B cell (primary cell): ENCODE measurements around the gene PNISR. TPM values are rescaled to one million over a fixed set of nuclear protein-coding genes. Genes with fewer than 3 reads are reported as not detected.

Experiments used
- ATAC-seq: fragments of 200-7000 bp; cut with Tn5 transposase; one replicate; pipeline ENCODE4 v1.10.0; 2021; ENCODE audit warnings: low read depth, mild to moderate bottlenecking, moderate number of reproducible peaks, moderate library complexity
- CTCF ChIA-PET: fragments of 350-600 bp; sonication (Branson Sonifier 250); formaldehyde crosslinking; loops from one replicate; lab custom pipeline; 2021; ENCODE audit warnings: antibody characterized with exemption, inconsistent platforms; lab: Charles Lee
- POLR2A ChIA-PET: fragments of 350-600 bp; sonication (Branson Sonifier 250); formaldehyde crosslinking; loops from one replicate; lab custom pipeline; 2021; ENCODE audit warnings: antibody characterized with exemption; lab: Charles Lee
- DNase-seq: peaks from one replicate; pipeline ENCODE4 v3.0.0; 2013
- H2AFZ ChIP-seq: 2 replicates; pipeline ENCODE4 v1.6.1; 2012; ENCODE audit warnings: mild to moderate bottlenecking, low read depth, low read length; ENCODE audit not compliant: insufficient read depth, poor library complexity, severe bottlenecking
- H3K27ac ChIP-seq, 2 donors: 1 replicate in 1 of 2; 2 replicates in 1 of 2; pipeline ENCODE4 v1.5.1; 2012 to 2013; ENCODE audit warnings: low read length in 2 of 2, mild to moderate bottlenecking in 2 of 2, moderate library complexity in 1 of 2
- H3K27me3 ChIP-seq, 4 experiments: fragments of 200-600 bp in 1 of 4; sonication (generic) in 1 of 4; replicated peaks in 1 of 4; 1 replicate in 2 of 4; 2 replicates in 2 of 4; pipeline versions ENCODE4 v1.6.1 to v1.7.0; 2013 to 2016; ENCODE audit warnings: low read length in 3 of 4, mild to moderate bottlenecking in 2 of 4, mixed read lengths in 1 of 4, moderate library complexity in 1 of 4; ENCODE audit not compliant: insufficient read depth in 4 of 4, control insufficient read depth in 3 of 4; ENCODE audit errors: control extremely low read depth in 1 of 4
- H3K36me3 ChIP-seq, 2 experiments: replicated peaks in 1 of 2; 1 replicate in 1 of 2; 2 replicates in 1 of 2; pipeline versions ENCODE4 v1.6.1 to v1.7.1; 2013; ENCODE audit warnings: low read length in 1 of 2; ENCODE audit not compliant: insufficient read depth in 2 of 2, control insufficient read depth in 1 of 2; ENCODE audit errors: control extremely low read depth in 1 of 2, extremely low read depth in 1 of 2
- H3K4me1 ChIP-seq, 2 donors: fragments of 200-600 bp in 1 of 2; sonication (generic) in 1 of 2; 1 replicate in 1 of 2; 2 replicates in 1 of 2; pipeline versions ENCODE4 v1.5.1 to v1.6.1; 2013 to 2017; ENCODE audit warnings: low read length in 2 of 2; ENCODE audit not compliant: control insufficient read depth in 2 of 2, insufficient read depth in 2 of 2
- H3K4me2 ChIP-seq: replicated peaks from 2 replicates; pipeline ENCODE3; 2012; ENCODE audit warnings: mild to moderate bottlenecking, low read depth, low read length; ENCODE audit not compliant: poor library complexity, severe bottlenecking
- H3K4me3 ChIP-seq, 5 experiments: fragments of 200-600 bp in 1 of 5; sonication (generic) in 1 of 5; 1 replicate in 3 of 5; 2 replicates in 2 of 5; pipeline versions ENCODE4 v1.5.1 to v1.7.0; 2011 to 2016; ENCODE audit warnings: low read length in 4 of 5, mild to moderate bottlenecking in 4 of 5, low read depth in 2 of 5, control low read depth in 1 of 5, moderate library complexity in 1 of 5; ENCODE audit not compliant: insufficient read depth in 1 of 5; ENCODE audit errors: control extremely low read depth in 1 of 5, extremely low read depth in 1 of 5
- H3K79me2 ChIP-seq: fragments of 200-600 bp; sonication (generic); one replicate; pipeline ENCODE4 v1.6.0; 2016; ENCODE audit warnings: low read length; ENCODE audit not compliant: control insufficient read depth, insufficient read depth
- H3K9ac ChIP-seq: fragments of 200-600 bp; sonication (generic); 2 replicates; pipeline ENCODE4 v1.6.1; 2017; ENCODE audit warnings: mild to moderate bottlenecking, low read length, moderate library complexity
- H3K9me3 ChIP-seq, 3 donors: one replicate each; pipeline versions ENCODE4 v1.6.1 to v1.7.1; 2013; ENCODE audit warnings: low read length in 2 of 3; ENCODE audit not compliant: control insufficient read depth in 2 of 3, insufficient read depth in 1 of 3; ENCODE audit errors: control extremely low read depth in 1 of 3
- H4K20me1 ChIP-seq: 2 replicates; pipeline ENCODE4 v1.6.0; 2012; ENCODE audit warnings: mild to moderate bottlenecking, low read length; ENCODE audit not compliant: insufficient read depth, control insufficient read depth, poor library complexity, severe bottlenecking
- H3K27ac Mint-ChIP-seq: one replicate; pipeline ENCODE4 v1.8.0; 2021; ENCODE audit warnings: mixed read lengths
- H3K27me3 Mint-ChIP-seq: one replicate; pipeline ENCODE4 v1.8.0; 2021; ENCODE audit warnings: mixed read lengths
- H3K4me1 Mint-ChIP-seq: one replicate; pipeline ENCODE4 v1.8.0; 2021; ENCODE audit warnings: mixed read lengths
- H3K4me3 Mint-ChIP-seq: one replicate; pipeline ENCODE4 v1.8.0; 2021; ENCODE audit warnings: mixed read lengths
- H3K9me3 Mint-ChIP-seq: one replicate; pipeline ENCODE4 v1.8.0; 2022; ENCODE audit warnings: mixed read lengths; ENCODE audit not compliant: insufficient read depth
- EZH2 ChIP-seq: IDR thresholded peaks from 2 replicates; pipeline ENCODE4 v1.6.1; 2012; ENCODE audit warnings: borderline replicate concordance, low read depth, mild to moderate bottlenecking, moderate library complexity, low read length; ENCODE audit not compliant: insufficient read depth, poor library complexity, severe bottlenecking
- WGBS: methylation state at CpG from one replicate; pipeline ENCODE4 v1.1.5; 2013; ENCODE audit warnings: missing lambda C conversion rate; ENCODE audit not compliant: insufficient coverage; 5-methylcytosine and 5-hydroxymethylcytosine counted together
- intact Hi-C: fragments of 100-400 bp; cut with micrococcal nuclease; formaldehyde crosslinking; loops from one replicate; pipeline ENCODE4 v1.10.0; 2022
- polyA plus RNA-seq: library from polyadenylated mRNA; depleted of rRNA; stranded (reverse); fragments of >200 nt; gene quantifications from 2 replicates; pipeline ENCODE4 v1.2.3, GENCODE V29; 2012
- total RNA-seq, 2 donors: library from RNA; stranded (reverse); fragments of 120-200 nt in 1 of 2; gene quantifications; 1 replicate in 1 of 2; 2 replicates in 1 of 2; pipeline versions ENCODE4 v1.2.3 to v1.2.4, GENCODE V29; 2013 to 2022
- TF ChIP-seq, protein P1 (sequence below): fragments of 200-600 bp; IDR thresholded peaks from one replicate; pipeline ENCODE4 v1.8.0; 2022; ENCODE audit warnings: antibody characterized with exemption, mild to moderate bottlenecking

Gene PNISR
- total and polyA plus RNA-seq, 2 donors (not counting 1 experiment from before 2014, with no cell fraction given) = 84.5 to 403 TPM

- ChIA-PET CTCF (interaction anchor here (1.0 to 1.1 kb wide), 2 partner anchors 14 to 36 kb away, joined by 3 to 4 read pairs; no protein-coding TSS in a partner anchor), POLR2A (interaction anchor here (0.6 kb wide), 1 partner anchor 42 kb away, joined by 3 read pairs; no protein-coding TSS in a partner anchor)
- no peak for ATAC-seq
- WGBS = no CpG with 5 or more reads among the region's 2 CpGs
- Mint-ChIP-seq H3K27ac (no peak overlapping the region), H3K4me3 (no peak overlapping the region), H3K4me1 (peaks cover 11% of the 10 kb centered on the region), H3K27me3 (no peaks in the 10 kb centered on the region), H3K9me3 (no peaks in the 10 kb centered on the region)
- H3K36me3 ChIP-seq = peaks cover 0 to 1% of the 10 kb centered on the region in 2 experiments
- intact Hi-C loops = no loop called here
- DNase-seq = no peak
- no peaks in the 10 kb centered on the region for H3K27me3 ChIP-seq
- no peak overlapping the region for H3K4me3 ChIP-seq
- TF ChIP-seq, protein P1, sequence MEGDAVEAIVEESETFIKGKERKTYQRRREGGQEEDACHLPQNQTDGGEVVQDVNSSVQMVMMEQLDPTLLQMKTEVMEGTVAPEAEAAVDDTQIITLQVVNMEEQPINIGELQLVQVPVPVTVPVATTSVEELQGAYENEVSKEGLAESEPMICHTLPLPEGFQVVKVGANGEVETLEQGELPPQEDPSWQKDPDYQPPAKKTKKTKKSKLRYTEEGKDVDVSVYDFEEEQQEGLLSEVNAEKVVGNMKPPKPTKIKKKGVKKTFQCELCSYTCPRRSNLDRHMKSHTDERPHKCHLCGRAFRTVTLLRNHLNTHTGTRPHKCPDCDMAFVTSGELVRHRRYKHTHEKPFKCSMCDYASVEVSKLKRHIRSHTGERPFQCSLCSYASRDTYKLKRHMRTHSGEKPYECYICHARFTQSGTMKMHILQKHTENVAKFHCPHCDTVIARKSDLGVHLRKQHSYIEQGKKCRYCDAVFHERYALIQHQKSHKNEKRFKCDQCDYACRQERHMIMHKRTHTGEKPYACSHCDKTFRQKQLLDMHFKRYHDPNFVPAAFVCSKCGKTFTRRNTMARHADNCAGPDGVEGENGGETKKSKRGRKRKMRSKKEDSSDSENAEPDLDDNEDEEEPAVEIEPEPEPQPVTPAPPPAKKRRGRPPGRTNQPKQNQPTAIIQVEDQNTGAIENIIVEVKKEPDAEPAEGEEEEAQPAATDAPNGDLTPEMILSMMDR = no peak
- no peak for TF ChIP-seq EZH2
- H4K20me1 ChIP-seq = no peaks in the 10 kb centered on the region
- no peak overlapping the region for H2AFZ ChIP-seq
- H3K79me2 ChIP-seq = peaks cover 8% of the 10 kb centered on the region
- H3K9ac ChIP-seq = no peak overlapping the region
- H3K9me3 ChIP-seq = no peaks in the 10 kb centered on the region
- no peak overlapping the region for H3K27ac ChIP-seq
- peaks cover 0 to under 1% of the 10 kb centered on the region in 2 donors for H3K4me1 ChIP-seq
- H3K4me2 ChIP-seq = no peak overlapping the region
These were observed 6.8 kb upstream of the PNISR start for GRCh38 chr6:99431901-99432300.

DNA sequence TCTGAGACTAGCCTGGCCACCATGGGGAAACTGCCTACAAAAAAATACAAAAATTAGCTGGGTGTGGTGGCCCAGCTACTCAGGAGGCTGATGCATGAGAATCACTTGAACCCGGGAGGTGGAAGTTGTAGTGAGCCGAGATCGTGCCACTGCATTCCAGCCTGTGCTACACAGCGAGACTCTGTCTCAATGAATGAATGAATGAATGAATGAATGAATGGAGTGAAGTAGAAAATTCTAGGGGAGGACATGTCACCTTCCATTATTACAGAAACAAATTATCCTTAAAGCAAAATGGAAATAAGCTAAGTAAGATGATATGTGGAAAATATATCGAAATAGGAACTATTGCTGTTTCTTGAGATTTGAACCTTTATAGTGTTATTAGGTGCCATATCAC is 2.9 kb upstream of the PNISR start:
- intact Hi-C loops = loop anchor here (2.0 kb wide), 1 partner anchor 99 kb away; no protein-coding TSS in a partner anchor
- ATAC-seq (no peak), DNase-seq (no peak)
- no peak overlapping the region for H3K27ac ChIP-seq
- no peak overlapping the region for H3K9ac ChIP-seq
- WGBS = 84% methylated on average over 3 of the region's 5 CpGs
- no peak overlapping the region for H3K4me3 Mint-ChIP-seq
- no peak overlapping the region for H3K4me2 ChIP-seq
- no peak for TF ChIP-seq EZH2
- TF ChIP-seq, protein P1 = no peak
- no peaks in the 10 kb centered on the region for H3K27me3 Mint-ChIP-seq
- H3K27ac Mint-ChIP-seq = no peak overlapping the region
- H3K4me3 ChIP-seq = no peak overlapping the region
- H3K9me3 Mint-ChIP-seq = no peaks in the 10 kb centered on the region
- ChIA-PET POLR2A (no interaction called here), CTCF (interaction anchor here (0.6 kb wide), 1 partner anchor 97 kb away, joined by 3 read pairs; no protein-coding TSS in a partner anchor)
- peaks cover 36% of the 10 kb centered on the region for H3K79me2 ChIP-seq
- peaks cover 21 to 25% of the 10 kb centered on the region in 2 donors for H3K4me1 ChIP-seq
- peaks cover 16% of the 10 kb centered on the region for H4K20me1 ChIP-seq
- no peak overlapping the region for H2AFZ ChIP-seq
- peaks cover 37% of the 10 kb centered on the region for H3K4me1 Mint-ChIP-seq
- H3K9me3 ChIP-seq = no peaks in the 10 kb centered on the region
- peaks cover 2 to 6% of the 10 kb centered on the region in 2 experiments for H3K36me3 ChIP-seq
- H3K27me3 ChIP-seq = no peaks in the 10 kb centered on the region
